NCI-H510A (cell line): ENCODE measurements around the gene AKAP8.
"Not testable (repeated sequence)": the region's sequence is repeated elsewhere in the genome, so short reads cannot be mapped to it uniquely, and the experiment has no call there.

Source experiments
- DNase-seq: peaks from one replicate; lab custom pipeline; 2025; lab: John Stamatoyannopoulos, UW

AKAP8 gene

GRCh38 chr19:15372891-15373301 is 6.7 kb downstream of the AKAP8 start:
- no peak for DNase-seq

- DNase-seq, result no peak
Observed at GRCh38 chr19:15372470-15372869, 7.1 kb downstream of the AKAP8 start.

GRCh38 chr19:15371786-15372380 is 7.7 kb downstream of the AKAP8 start:
- DNase-seq, result no peak

GRCh38 chr19:15371119-15371518 is 8.5 kb downstream of the AKAP8 start:
- DNase-seq, result no peak

GRCh38 chr19:15369594-15369891 is 10.0 kb downstream of the AKAP8 start:
- no peak for DNase-seq

- no peak for DNase-seq
Observed at GRCh38 chr19:15368798-15369593, 10.6 kb downstream of the AKAP8 start.

GRCh38 chr19:15368051-15368632 is 11.4 kb downstream of the AKAP8 start:
- DNase-seq, result no peak

- DNase-seq, result no peak
Observed at GRCh38 chr19:15367439-15367838, 12.1 kb downstream of the AKAP8 start.

GRCh38 chr19:15365264-15365663 is 14.3 kb downstream of the AKAP8 start:
- no peak for DNase-seq

GRCh38 chr19:15363791-15364190 is 15.8 kb downstream of the AKAP8 start:
- not testable (repeated sequence) for DNase-seq

- not testable (repeated sequence) for DNase-seq
Observed at GRCh38 chr19:15363048-15363447, 16.5 kb downstream of the AKAP8 start.

GRCh38 chr19:15360015-15360414 is 19.6 kb downstream of the AKAP8 start:
- not testable (repeated sequence) for DNase-seq

GRCh38 chr19:15358918-15359317 is 20.7 kb downstream of the AKAP8 start:
- no peak for DNase-seq

GRCh38 chr19:15357906-15358305 is 21.7 kb downstream of the AKAP8 start:
- no peak for DNase-seq

- no peak for DNase-seq
Observed at GRCh38 chr19:15354566-15355296, 24.9 kb downstream of the AKAP8 start.

GRCh38 chr19:15353908-15354307 is 25.7 kb downstream of the AKAP8 start:
- no peak for DNase-seq

GRCh38 chr19:15352535-15352934 is 27.1 kb downstream of the AKAP8 start:
- DNase-seq, result not testable (repeated sequence)

GRCh38 chr19:15341328-15341727 is 38.3 kb downstream of the AKAP8 start:
- DNase-seq, result not testable (repeated sequence)

GRCh38 chr19:15340086-15340485 is 39.5 kb downstream of the AKAP8 start:
- no peak for DNase-seq

GRCh38 chr19:15337202-15337601 is 42.4 kb downstream of the AKAP8 start:
- no peak for DNase-seq

GRCh38 chr19:15335992-15336391 is 43.6 kb downstream of the AKAP8 start:
- DNase-seq, result not testable (repeated sequence)

- DNase-seq, result no peak
Observed at GRCh38 chr19:15332311-15332996, 47.1 kb downstream of the AKAP8 start, which contains the start of gene BRD4. BRD4 (minus strand) TSS chr19:15332539; CDS start chr19:15273099, 59,440 bp downstream.
